Fibroblast of skin of left biceps (primary cell): Measurements from ENCODE around the gene PTPRN2.
"Not testable (repeated sequence)": the region's sequence is repeated elsewhere in the genome, so short reads cannot be mapped to it uniquely, and the experiment has no call there.

ENCODE experiments used
- DNase-seq, 2 experiments: peaks; one replicate each; pipeline ENCODE4 v3.0.0-alpha.2; 2013; ENCODE audit warnings: low read depth in 2 of 2

The PTPRN2 gene

GRCh38 chr7:157740251-157740798 lies 847.3 kb downstream of the PTPRN2 start:
- DNase-seq, result no peak

- no peak for DNase-seq
These were observed 848.0 kb downstream of the PTPRN2 start for GRCh38 chr7:157739650-157740049.

- DNase-seq, result no peak
These were observed 848.6 kb downstream of the PTPRN2 start for GRCh38 chr7:157739031-157739430.

GRCh38 chr7:157738066-157738460 lies 849.6 kb downstream of the PTPRN2 start:
- no peak for DNase-seq

- no peak for DNase-seq
These were observed 850.2 kb downstream of the PTPRN2 start for GRCh38 chr7:157737151-157738065.

- no peak for DNase-seq
These were observed 851.3 kb downstream of the PTPRN2 start for GRCh38 chr7:157736341-157736740.

GRCh38 chr7:157735826-157736225 lies 851.8 kb downstream of the PTPRN2 start:
- DNase-seq, result no peak

- DNase-seq, result no peak
These were observed 852.7 kb downstream of the PTPRN2 start for GRCh38 chr7:157734676-157735640.

- not testable (repeated sequence) for DNase-seq
These were observed 853.7 kb downstream of the PTPRN2 start for GRCh38 chr7:157733760-157734395.

- no peak for DNase-seq
These were observed 856.5 kb downstream of the PTPRN2 start for GRCh38 chr7:157731126-157731525.

DNA sequence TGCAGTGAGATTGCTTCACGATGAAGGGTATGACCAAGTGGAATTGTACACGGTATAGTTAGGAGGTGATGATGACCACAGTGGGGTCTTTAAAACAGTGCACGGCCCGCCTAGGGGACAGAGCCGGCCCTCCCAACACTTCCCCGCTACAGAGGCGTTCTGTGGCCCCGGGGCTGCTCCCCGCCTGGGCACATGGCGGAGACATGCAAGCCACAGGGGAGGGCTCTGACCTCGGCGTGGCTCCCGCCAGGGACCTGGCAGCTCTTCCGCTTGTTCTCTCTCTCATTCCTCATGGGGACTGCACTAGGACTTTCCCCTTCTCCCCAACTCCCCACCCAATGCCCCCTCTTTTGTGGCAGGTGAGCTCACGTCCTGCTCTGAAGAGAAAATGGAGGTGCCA lies 857.0 kb downstream of the PTPRN2 start:
- DNase-seq, result no peak

GRCh38 chr7:157729566-157729965 lies 858.1 kb downstream of the PTPRN2 start:
- no peak for DNase-seq

DNA sequence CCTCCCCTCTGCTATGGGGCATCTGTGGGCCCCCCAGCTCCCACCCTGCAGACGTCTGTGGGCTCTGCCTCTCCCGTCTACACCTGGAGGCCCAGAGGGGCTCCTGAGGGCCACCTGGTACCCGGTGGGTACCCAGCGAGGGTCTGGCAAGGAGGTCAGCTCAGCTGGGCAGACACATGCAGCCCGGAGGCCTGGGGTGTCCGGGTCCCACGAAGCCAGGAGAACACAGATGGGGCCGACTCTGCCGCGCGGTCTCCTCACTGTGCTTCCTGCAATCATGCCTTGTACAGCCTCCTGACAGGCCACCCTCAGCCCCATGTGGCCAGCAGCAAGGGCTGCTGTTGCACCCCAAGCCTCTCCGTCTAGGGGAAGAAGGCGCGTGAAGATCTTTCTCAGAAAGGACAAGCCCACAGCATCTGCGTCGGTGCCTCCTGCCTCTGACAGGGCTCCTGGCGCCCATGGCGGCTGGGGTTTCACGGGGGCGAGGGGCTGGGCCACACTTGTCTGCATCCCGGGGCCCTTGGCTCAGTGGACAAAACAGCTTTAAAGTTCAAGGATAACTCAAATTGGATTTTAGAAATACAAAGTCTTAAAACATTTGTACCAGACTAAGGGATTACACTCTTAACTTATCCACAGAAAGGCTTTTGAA lies 859.5 kb downstream of the PTPRN2 start:
- no peak for DNase-seq

GRCh38 chr7:157726764-157727163 lies 860.9 kb downstream of the PTPRN2 start:
- DNase-seq, result no peak

DNA sequence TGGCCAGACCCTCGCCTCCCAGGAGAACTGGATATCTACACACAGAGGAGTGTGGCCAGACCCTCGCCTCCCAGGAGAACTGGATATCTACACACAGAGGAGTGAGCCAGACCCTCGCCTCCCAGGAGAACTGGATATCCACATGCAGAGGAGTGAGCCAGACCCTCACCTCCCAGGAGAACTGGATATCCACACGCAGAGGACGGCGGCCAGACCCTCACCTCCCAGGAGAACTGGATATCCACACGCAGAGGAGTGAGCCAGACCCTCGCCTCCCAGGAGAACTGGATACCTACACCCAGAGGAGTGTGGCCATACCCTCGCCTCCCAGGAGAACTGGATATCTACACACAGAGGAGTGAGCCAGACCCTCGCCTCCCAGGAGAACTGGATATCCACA lies 862.3 kb downstream of the PTPRN2 start:
- not testable (repeated sequence) for DNase-seq

DNA sequence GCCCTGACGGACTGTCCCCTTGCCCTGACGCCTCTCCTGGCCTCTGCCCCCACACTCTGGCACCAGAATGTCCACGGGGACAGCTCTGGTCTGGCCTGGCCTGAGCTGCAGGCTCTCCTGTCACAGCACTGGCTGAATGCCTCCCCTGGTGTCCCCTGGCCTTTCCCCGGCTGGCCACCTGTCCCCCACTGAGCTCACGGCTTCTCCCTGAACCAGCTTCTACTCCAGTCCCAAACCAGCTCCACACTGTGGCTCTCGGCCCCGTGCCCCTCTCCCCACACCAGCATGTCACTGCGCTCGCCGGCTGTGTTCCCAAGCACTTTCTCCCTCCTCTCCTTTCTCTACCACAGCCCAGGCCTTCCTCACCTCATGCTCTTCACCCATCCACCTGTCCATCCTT lies 864.4 kb downstream of the PTPRN2 start:
- no peak for DNase-seq

GRCh38 chr7:157722137-157723060 lies 865.2 kb downstream of the PTPRN2 start:
- no peak for DNase-seq

DNA sequence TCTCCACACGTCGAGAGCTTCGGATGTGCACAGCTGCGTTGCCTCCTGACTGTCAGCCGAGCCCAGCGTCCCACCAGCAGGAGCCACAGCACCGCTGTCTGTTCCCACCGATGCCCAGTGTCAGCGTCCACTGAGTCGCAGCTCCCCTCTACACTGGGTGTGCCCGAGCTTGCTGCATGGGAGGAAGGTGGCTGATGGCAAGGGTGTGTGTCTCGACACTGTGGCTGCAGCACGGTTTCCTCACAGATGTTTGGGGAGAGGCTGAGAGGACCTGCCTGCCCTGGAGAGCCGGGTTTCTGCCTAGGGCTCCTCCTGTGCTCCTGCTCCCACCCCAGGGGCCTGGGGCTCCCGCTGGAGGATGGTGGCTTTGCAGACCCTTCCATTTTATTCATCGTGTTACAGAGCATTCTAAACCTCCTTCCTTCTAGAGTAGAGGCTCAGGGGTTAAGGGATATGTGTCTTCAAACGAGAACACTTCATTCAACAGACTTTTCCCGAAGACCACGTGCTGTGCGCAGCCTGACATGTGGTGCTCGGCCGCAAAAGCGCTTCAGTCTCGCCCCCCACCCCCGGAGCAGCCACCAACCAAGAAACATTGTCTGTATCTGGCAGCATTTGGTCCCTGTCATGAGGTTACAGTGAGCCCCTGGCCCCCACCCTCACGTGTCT lies 866.0 kb downstream of the PTPRN2 start:
- DNase-seq, result no peak
